ENCODE results near the gene WHAMM. TPM values are rescaled to one million over a fixed set of nuclear protein-coding genes. Genes with fewer than 3 reads are reported as not detected.

WHAMM gene
- total RNA-seq, 3 donors from 2014 or later, result 7.1 to 9.6 (median 7.6) TPM

GRCh38 chr15:82835391-82835917 lies 26.0 kb downstream of the WHAMM start:
- H3K9me3 Mint-ChIP-seq, result peaks cover 5% of the 10 kb centered on the region
- DNase-seq (no peak), ATAC-seq (no peak)
- H3K4me3 Mint-ChIP-seq, result no peak overlapping the region
- H3K36me3 Mint-ChIP-seq (ENCODE audit: insufficient read depth), result peaks cover 56% of the 10 kb centered on the region
- H3K27me3 Mint-ChIP-seq (ENCODE audit: low read depth), result no peaks in the 10 kb centered on the region
- peaks cover 21% of the 10 kb centered on the region for H3K4me1 Mint-ChIP-seq (ENCODE audit: low read depth)

- Mint-ChIP-seq H3K9me3 (peaks cover 5% of the 10 kb centered on the region), H3K4me1 (ENCODE audit: low read depth) (peaks cover 2% of the 10 kb centered on the region)
Measured at GRCh38 chr15:82838096-82838735, 28.8 kb downstream of the WHAMM start.

GRCh38 chr15:82839136-82839535 lies 29.7 kb downstream of the WHAMM start:
- Mint-ChIP-seq H3K36me3 (ENCODE audit: insufficient read depth) (peaks cover 31% of the 10 kb centered on the region), H3K4me3 (no peak overlapping the region), H3K4me1 (ENCODE audit: low read depth) (no peaks in the 10 kb centered on the region), H3K9me3 (peaks cover 5% of the 10 kb centered on the region), H3K27me3 (ENCODE audit: low read depth) (no peaks in the 10 kb centered on the region)
- ATAC-seq, result no peak
- DNase-seq, result no peak

More at GRCh38 chr15:82838096-82838735, 28.8 kb downstream of the WHAMM start:
- H3K36me3 Mint-ChIP-seq (ENCODE audit: insufficient read depth), result peaks cover 34% of the 10 kb centered on the region
- H3K4me3 Mint-ChIP-seq, result no peak overlapping the region
- DNase-seq (no peak), ATAC-seq (no peak)
- H3K27me3 Mint-ChIP-seq (ENCODE audit: low read depth), result no peaks in the 10 kb centered on the region

- DNase-seq (no peak), ATAC-seq (no peak)
- H3K4me1 Mint-ChIP-seq (ENCODE audit: low read depth), result peaks cover 6% of the 10 kb centered on the region
- no peaks in the 10 kb centered on the region for H3K27me3 Mint-ChIP-seq (ENCODE audit: low read depth)
- H3K36me3 Mint-ChIP-seq (ENCODE audit: insufficient read depth), result peaks cover 25% of the 10 kb centered on the region
- H3K9me3 Mint-ChIP-seq, result peaks cover 5% of the 10 kb centered on the region
- H3K4me3 Mint-ChIP-seq, result no peak overlapping the region
Measured at GRCh38 chr15:82840166-82840565, 30.7 kb downstream of the WHAMM start.

- DNase-seq (no peak), ATAC-seq (no peak)
- no peaks in the 10 kb centered on the region for H3K9me3 Mint-ChIP-seq
- peaks cover 6% of the 10 kb centered on the region for H3K4me1 Mint-ChIP-seq (ENCODE audit: low read depth)
- peaks cover 3% of the 10 kb centered on the region for H3K36me3 Mint-ChIP-seq (ENCODE audit: insufficient read depth)
- H3K27me3 Mint-ChIP-seq (ENCODE audit: low read depth), result no peaks in the 10 kb centered on the region
- no peak overlapping the region for H3K4me3 Mint-ChIP-seq
Measured at GRCh38 chr15:82843566-82843965, 34.1 kb downstream of the WHAMM start.

GRCh38 chr15:82845686-82846085 lies 36.3 kb downstream of the WHAMM start:
- H3K36me3 Mint-ChIP-seq (ENCODE audit: insufficient read depth), result peaks cover 3% of the 10 kb centered on the region
- no peaks in the 10 kb centered on the region for H3K27me3 Mint-ChIP-seq (ENCODE audit: low read depth)
- ATAC-seq, result no peak
- H3K4me1 Mint-ChIP-seq (ENCODE audit: low read depth), result peaks cover 14% of the 10 kb centered on the region
- no peak for DNase-seq
- H3K4me3 Mint-ChIP-seq, result no peak overlapping the region
- no peaks in the 10 kb centered on the region for H3K9me3 Mint-ChIP-seq

GRCh38 chr15:82846621-82847020 lies 37.2 kb downstream of the WHAMM start:
- Mint-ChIP-seq H3K9me3 (no peaks in the 10 kb centered on the region), H3K4me3 (no peak overlapping the region), H3K4me1 (ENCODE audit: low read depth) (peaks cover 14% of the 10 kb centered on the region), H3K36me3 (ENCODE audit: insufficient read depth) (peaks cover 3% of the 10 kb centered on the region), H3K27me3 (ENCODE audit: low read depth) (no peaks in the 10 kb centered on the region)
- ATAC-seq (no peak), DNase-seq (no peak)

GRCh38 chr15:82847703-82848102 lies 38.3 kb downstream of the WHAMM start:
- Mint-ChIP-seq H3K4me1 (ENCODE audit: low read depth) (peaks cover 14% of the 10 kb centered on the region), H3K36me3 (ENCODE audit: insufficient read depth) (peaks cover 3% of the 10 kb centered on the region), H3K4me3 (no peak overlapping the region), H3K9me3 (no peaks in the 10 kb centered on the region), H3K27me3 (ENCODE audit: low read depth) (no peaks in the 10 kb centered on the region)
- DNase-seq, result no peak
- no peak for ATAC-seq

GRCh38 chr15:82848241-82848993 lies 39.0 kb downstream of the WHAMM start:
- H3K36me3 Mint-ChIP-seq (ENCODE audit: insufficient read depth), result peaks cover 3% of the 10 kb centered on the region
- no peaks in the 10 kb centered on the region for H3K9me3 Mint-ChIP-seq
- no peaks in the 10 kb centered on the region for H3K27me3 Mint-ChIP-seq (ENCODE audit: low read depth)
- ATAC-seq, result no peak
- DNase-seq, result no peak
- H3K4me1 Mint-ChIP-seq (ENCODE audit: low read depth), result peaks cover 14% of the 10 kb centered on the region
- H3K4me3 Mint-ChIP-seq, result no peak overlapping the region

GRCh38 chr15:82849556-82850512 lies 40.4 kb downstream of the WHAMM start:
- Mint-ChIP-seq H3K36me3 (ENCODE audit: insufficient read depth) (no peaks in the 10 kb centered on the region), H3K4me1 (ENCODE audit: low read depth) (peaks cover 11% of the 10 kb centered on the region), H3K4me3 (no peak overlapping the region), H3K27me3 (ENCODE audit: low read depth) (no peaks in the 10 kb centered on the region), H3K9me3 (no peaks in the 10 kb centered on the region)
- peak; percentile 15 for DNase-seq
- peak; percentile 60 to 68 for ATAC-seq

GRCh38 chr15:82850731-82851130 lies 41.3 kb downstream of the WHAMM start:
- no peaks in the 10 kb centered on the region for H3K27me3 Mint-ChIP-seq (ENCODE audit: low read depth)
- H3K4me3 Mint-ChIP-seq, result no peak overlapping the region
- H3K4me1 Mint-ChIP-seq (ENCODE audit: low read depth), result peaks cover 8% of the 10 kb centered on the region
- ATAC-seq (no peak), DNase-seq (no peak)
- H3K36me3 Mint-ChIP-seq (ENCODE audit: insufficient read depth), result no peaks in the 10 kb centered on the region
- H3K9me3 Mint-ChIP-seq, result no peaks in the 10 kb centered on the region

- H3K9me3 Mint-ChIP-seq, result no peaks in the 10 kb centered on the region
- DNase-seq (no peak), ATAC-seq (no peak)
- H3K36me3 Mint-ChIP-seq (ENCODE audit: insufficient read depth), result no peaks in the 10 kb centered on the region
- no peaks in the 10 kb centered on the region for H3K27me3 Mint-ChIP-seq (ENCODE audit: low read depth)
- H3K4me1 Mint-ChIP-seq (ENCODE audit: low read depth), result peaks cover 8% of the 10 kb centered on the region
- H3K4me3 Mint-ChIP-seq, result no peak overlapping the region
Measured at GRCh38 chr15:82851306-82851850, 42.0 kb downstream of the WHAMM start.

GRCh38 chr15:82851981-82852511 lies 42.6 kb downstream of the WHAMM start:
- H3K27me3 Mint-ChIP-seq (ENCODE audit: low read depth), result no peaks in the 10 kb centered on the region
- DNase-seq (no peak), ATAC-seq (no peak)

More at GRCh38 chr15:82851981-82852511, 42.6 kb downstream of the WHAMM start:
- Mint-ChIP-seq H3K4me1 (ENCODE audit: low read depth) (peaks cover 8% of the 10 kb centered on the region), H3K9me3 (no peaks in the 10 kb centered on the region), H3K36me3 (ENCODE audit: insufficient read depth) (no peaks in the 10 kb centered on the region), H3K4me3 (no peak overlapping the region)

All from activated T-cell treated with anti-CD3 and anti-CD28 coated beads, Interleukin-2, amount 50 U/mL, for 4 hours (primary cell).